CD1c-positive myeloid dendritic cell (primary cell): ENCODE results near the gene CTIF.

Experiments
- DNase-seq: peaks from one replicate; pipeline ENCODE4 v3.0.0-alpha.2; 2016; ENCODE audit errors: extremely low spot score

The CTIF gene

GRCh38 chr18:48574667-48575300 lies 36.0 kb downstream of the CTIF start:
- DNase-seq: no peak

- no peak for DNase-seq
These were observed 36.4 kb downstream of the CTIF start for GRCh38 chr18:48575301-48575657.

GRCh38 chr18:48575658-48576456 lies 37.0 kb downstream of the CTIF start:
- DNase-seq: no peak

- no peak for DNase-seq
These were observed 37.6 kb downstream of the CTIF start for GRCh38 chr18:48576457-48576771.

GRCh38 chr18:48577478-48578190 lies 38.8 kb downstream of the CTIF start:
- no peak for DNase-seq

- DNase-seq: no peak
These were observed 39.5 kb downstream of the CTIF start for GRCh38 chr18:48578289-48578688.

- DNase-seq: no peak
These were observed 41.2 kb downstream of the CTIF start for GRCh38 chr18:48580066-48580465.

GRCh38 chr18:48580782-48581181 lies 42.0 kb downstream of the CTIF start:
- DNase-seq: no peak

- DNase-seq: no peak
These were observed 42.4 kb downstream of the CTIF start for GRCh38 chr18:48581206-48581605.

GRCh38 chr18:48581941-48582340 lies 43.1 kb downstream of the CTIF start:
- no peak for DNase-seq

GRCh38 chr18:48582946-48583345 lies 44.1 kb downstream of the CTIF start:
- no peak for DNase-seq

- DNase-seq: no peak
These were observed 44.7 kb downstream of the CTIF start for GRCh38 chr18:48583573-48583972.

- no peak for DNase-seq
These were observed 51.1 kb downstream of the CTIF start for GRCh38 chr18:48589797-48590519.

- DNase-seq: no peak
These were observed 51.8 kb downstream of the CTIF start for GRCh38 chr18:48590678-48591077.

GRCh38 chr18:48592540-48593171 lies 53.8 kb downstream of the CTIF start:
- DNase-seq: no peak

- no peak for DNase-seq
These were observed 55.8 kb downstream of the CTIF start for GRCh38 chr18:48594471-48595094.

- peak; percentile 51 for DNase-seq
These were observed 56.9 kb downstream of the CTIF start for GRCh38 chr18:48595703-48596218.

- DNase-seq: no peak
These were observed 58.3 kb downstream of the CTIF start for GRCh38 chr18:48597110-48597509.

GRCh38 chr18:48597671-48598070 lies 58.8 kb downstream of the CTIF start:
- no peak for DNase-seq

GRCh38 chr18:48599391-48599790 lies 60.6 kb downstream of the CTIF start:
- DNase-seq: no peak

GRCh38 chr18:48600046-48600445 lies 61.2 kb downstream of the CTIF start:
- DNase-seq: no peak
